Measurements from ENCODE around the gene CC2D2B.

DNA sequence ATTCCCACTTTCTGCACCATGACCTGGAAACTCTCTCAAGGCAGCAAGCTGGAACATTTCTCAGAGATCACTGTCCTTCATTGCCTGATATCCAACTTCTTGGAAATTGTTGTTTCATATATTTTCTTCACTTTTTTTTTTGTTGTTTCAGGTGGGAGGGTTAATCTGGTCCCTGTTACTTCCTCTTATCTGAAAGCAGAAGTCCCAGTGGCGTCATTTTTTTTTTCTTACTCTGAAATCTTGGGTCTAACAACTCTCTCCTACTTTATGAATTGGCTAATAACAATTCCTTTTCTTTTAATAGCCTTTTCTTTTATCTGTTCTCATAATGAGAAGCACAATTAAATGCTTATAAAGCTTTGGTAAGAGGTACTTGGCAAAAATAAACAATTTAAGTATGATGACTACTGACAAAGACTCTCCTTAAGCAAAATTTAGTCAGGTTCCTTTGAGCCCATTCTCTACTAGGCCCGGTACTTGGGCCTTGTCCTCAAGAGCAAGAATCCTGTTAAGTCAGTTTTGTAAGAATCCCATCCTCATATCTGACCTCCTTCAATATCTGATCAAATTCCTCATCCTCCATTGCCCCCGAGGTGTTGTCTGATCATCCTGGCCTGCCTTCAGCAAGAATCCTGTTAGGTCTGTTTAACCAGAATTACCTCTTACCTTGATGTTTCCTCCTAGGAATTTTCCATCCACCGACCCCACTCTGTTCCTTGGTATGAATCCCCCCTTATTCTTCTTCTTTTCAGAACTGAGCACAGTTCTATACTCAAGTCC is 11.5 kb upstream of the CC2D2B start:
- TF ChIP-seq, protein P1, sequence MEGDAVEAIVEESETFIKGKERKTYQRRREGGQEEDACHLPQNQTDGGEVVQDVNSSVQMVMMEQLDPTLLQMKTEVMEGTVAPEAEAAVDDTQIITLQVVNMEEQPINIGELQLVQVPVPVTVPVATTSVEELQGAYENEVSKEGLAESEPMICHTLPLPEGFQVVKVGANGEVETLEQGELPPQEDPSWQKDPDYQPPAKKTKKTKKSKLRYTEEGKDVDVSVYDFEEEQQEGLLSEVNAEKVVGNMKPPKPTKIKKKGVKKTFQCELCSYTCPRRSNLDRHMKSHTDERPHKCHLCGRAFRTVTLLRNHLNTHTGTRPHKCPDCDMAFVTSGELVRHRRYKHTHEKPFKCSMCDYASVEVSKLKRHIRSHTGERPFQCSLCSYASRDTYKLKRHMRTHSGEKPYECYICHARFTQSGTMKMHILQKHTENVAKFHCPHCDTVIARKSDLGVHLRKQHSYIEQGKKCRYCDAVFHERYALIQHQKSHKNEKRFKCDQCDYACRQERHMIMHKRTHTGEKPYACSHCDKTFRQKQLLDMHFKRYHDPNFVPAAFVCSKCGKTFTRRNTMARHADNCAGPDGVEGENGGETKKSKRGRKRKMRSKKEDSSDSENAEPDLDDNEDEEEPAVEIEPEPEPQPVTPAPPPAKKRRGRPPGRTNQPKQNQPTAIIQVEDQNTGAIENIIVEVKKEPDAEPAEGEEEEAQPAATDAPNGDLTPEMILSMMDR (IDR thresholded peaks at IDR 0.05; ENCODE audit: low read depth, low read length, missing input control), result no peak
- TF ChIP-seq MAX (IDR thresholded peaks at IDR 0.05), result no peak
- TF ChIP-seq ATF3 (IDR thresholded peaks at IDR 0.05), result no peak
